ENCODE results near the gene KIAA0513.
A peak's percentile ranks its signal among the peaks of the same experiment; 100 is the strongest.

KIAA0513 gene

DNA sequence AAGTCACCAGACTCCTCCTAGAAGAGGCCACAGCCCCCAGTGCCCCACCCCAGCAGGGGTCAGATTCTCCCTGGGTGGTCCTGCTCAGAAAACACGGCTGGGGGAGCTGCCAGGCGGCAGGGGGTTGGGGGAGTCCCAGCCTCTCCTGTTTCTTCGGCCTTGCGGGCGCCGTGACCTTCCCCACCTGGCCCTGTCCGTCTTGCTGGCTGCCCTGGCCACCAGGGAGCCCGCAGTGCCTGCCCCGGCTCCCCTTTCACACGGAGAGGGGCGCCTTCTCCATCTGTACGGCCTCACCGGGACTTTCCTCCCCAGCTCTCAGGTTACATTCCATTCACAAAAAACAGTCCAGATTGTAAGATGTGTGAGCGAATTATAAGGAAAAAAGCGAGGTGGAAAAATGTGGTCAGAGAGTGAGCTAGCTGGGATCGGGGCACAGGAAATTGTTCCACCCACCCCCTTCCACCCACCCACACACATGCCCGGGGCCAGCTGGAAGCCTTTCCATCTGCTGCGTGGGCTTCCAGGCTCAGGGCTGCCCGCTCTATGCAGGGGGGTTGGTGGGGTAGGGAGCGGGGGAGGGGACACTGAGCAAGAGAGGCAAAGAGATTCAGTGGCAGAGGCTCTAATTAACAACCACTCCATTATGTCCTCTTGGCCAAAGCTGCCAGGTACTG lies 99.2 kb downstream of the KIAA0513 start:
- H3K36me3 Mint-ChIP-seq = no peaks in the 10 kb centered on the region
- ATAC-seq = no peak
- no peak for DNase-seq (ENCODE audit: low spot score in 2 of 2)
- peaks cover 11% of the 10 kb centered on the region for H3K4me1 Mint-ChIP-seq
- peak overlapping the region; percentile 56 for H3K27ac Mint-ChIP-seq
- no peaks in the 10 kb centered on the region for H3K9me3 Mint-ChIP-seq
- no peak overlapping the region for H3K4me3 Mint-ChIP-seq

DNA sequence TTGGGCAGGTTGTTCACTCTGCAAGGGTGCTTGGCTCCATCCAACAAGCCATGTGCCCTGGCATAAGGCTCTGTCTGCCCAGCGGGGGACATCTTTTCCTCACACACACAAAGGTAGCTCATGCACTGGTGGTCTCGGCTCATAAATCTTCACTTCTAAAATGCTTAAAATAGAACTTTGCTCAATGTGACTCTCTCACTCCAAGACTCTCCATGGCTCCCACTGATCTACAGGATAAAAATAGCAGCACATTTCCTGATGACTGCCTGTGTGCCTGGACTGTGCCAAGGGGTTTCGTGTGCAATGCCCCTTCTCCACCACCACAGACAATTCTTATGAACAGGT lies 99.8 kb downstream of the KIAA0513 start:
- Mint-ChIP-seq H3K4me1 (peaks cover 11% of the 10 kb centered on the region), H3K36me3 (no peaks in the 10 kb centered on the region), H3K9me3 (no peaks in the 10 kb centered on the region), H3K27ac (peak overlapping the region; percentile 56), H3K4me3 (no peak overlapping the region)
- no peak for DNase-seq (ENCODE audit: low spot score in 2 of 2)
- ATAC-seq = no peak

DNA sequence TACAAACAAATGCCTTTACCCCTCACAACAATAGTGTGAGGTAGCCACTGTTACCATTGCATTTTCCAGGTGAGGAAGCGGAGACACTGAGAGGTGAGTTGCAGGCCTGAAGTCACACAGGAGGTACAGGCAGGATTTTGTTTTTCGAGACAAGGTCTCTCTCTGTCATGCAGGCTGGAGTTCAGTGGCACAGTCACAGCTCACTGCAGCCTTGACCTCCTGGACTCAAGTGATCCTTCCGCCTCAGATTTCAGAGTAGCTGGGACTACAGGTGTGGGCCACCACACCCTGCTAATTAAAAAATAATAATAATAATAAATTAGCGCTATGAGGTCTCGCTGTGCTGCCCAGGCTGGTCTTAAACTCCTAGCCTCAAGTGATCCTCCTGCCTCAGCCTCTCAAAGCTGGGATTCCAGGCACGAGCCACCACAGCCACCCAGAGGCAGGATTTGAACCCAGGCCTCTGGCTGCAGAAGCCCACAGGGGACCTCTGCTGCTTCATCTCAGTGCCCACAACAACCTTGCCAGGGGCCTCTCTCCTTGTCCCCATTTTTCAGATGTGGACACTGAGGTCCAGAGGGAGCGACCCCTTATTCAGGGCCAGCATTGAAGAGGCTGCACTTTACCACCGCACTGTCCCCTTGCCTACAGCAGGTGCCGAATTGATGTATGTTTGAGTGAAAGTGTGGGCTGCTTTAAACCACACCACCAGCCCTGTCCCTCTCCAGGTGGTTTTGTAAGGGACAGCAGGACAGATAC lies 100.7 kb downstream of the KIAA0513 start:
- Mint-ChIP-seq H3K27ac (no peak overlapping the region), H3K4me3 (no peak overlapping the region), H3K4me1 (peaks cover 11% of the 10 kb centered on the region), H3K9me3 (no peaks in the 10 kb centered on the region), H3K36me3 (no peaks in the 10 kb centered on the region)
- ATAC-seq (no peak), DNase-seq (ENCODE audit: low spot score in 2 of 2) (no peak)

DNA sequence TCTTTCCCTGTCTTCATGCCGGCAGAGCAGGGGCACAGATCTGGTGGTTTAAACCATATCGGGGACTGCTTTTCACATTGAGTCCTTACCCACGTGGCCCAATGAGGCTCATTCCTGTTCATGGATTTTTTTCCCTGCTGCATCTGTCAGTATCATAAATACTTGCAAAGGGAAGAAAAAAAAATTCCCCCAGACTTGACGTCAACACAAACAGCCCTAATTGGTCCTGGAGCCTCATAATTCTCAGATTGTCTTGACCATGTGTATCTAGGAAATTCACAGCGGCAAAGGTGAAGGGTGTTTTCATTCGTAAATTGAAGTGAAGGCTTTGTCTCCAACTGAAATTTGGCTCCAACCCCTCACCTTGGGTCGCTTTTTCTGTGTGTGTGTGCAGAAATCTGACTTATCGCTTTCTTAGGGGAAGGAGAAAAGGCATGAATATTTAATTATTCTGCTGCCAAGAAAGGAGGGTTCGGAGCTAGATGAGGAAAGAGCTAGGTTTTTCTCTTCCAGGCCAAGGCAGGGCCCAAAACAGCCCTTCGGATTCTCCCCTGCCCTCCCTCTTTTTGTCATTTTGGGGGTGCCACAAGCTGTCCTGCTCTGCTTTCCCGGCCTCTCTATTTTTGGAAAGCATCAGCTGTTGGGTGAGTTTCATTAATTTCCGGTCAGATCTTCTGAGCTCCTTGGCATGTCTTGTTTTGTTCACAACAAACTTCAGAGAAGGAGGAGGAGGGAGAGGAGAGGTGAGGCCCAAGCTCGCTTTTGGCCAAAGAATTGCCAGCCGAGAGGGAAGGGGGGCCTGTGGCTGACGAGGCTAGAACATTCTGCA lies 102.5 kb downstream of the KIAA0513 start:
- Mint-ChIP-seq H3K36me3 (no peaks in the 10 kb centered on the region), H3K9me3 (no peaks in the 10 kb centered on the region), H3K4me1 (peaks cover 11% of the 10 kb centered on the region), H3K27ac (no peak overlapping the region), H3K4me3 (no peak overlapping the region)
- no peak for ATAC-seq
- DNase-seq (ENCODE audit: low spot score in 2 of 2) = no peak

DNA sequence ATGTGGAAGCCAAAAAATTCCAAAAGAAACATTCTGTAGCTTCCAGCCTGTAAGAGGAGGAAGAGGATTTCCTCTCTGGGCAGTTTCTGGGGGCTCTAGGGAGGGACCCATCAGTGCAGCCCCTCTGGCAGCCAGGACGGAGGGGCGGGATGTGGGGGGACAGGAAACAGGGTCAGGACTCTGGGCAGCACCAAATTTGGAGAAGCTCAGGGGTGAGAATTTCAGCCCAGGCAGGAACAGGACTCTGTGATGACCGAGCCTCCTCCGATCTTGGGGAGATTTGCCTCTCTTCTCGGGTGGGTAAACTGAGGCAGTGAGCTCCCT lies 103.1 kb downstream of the KIAA0513 start:
- DNase-seq (ENCODE audit: low spot score in 2 of 2) (no peak), ATAC-seq (no peak)
- no peaks in the 10 kb centered on the region for H3K36me3 Mint-ChIP-seq
- no peaks in the 10 kb centered on the region for H3K9me3 Mint-ChIP-seq
- H3K4me3 Mint-ChIP-seq = no peak overlapping the region
- H3K4me1 Mint-ChIP-seq = peaks cover 11% of the 10 kb centered on the region
- no peak overlapping the region for H3K27ac Mint-ChIP-seq

DNA sequence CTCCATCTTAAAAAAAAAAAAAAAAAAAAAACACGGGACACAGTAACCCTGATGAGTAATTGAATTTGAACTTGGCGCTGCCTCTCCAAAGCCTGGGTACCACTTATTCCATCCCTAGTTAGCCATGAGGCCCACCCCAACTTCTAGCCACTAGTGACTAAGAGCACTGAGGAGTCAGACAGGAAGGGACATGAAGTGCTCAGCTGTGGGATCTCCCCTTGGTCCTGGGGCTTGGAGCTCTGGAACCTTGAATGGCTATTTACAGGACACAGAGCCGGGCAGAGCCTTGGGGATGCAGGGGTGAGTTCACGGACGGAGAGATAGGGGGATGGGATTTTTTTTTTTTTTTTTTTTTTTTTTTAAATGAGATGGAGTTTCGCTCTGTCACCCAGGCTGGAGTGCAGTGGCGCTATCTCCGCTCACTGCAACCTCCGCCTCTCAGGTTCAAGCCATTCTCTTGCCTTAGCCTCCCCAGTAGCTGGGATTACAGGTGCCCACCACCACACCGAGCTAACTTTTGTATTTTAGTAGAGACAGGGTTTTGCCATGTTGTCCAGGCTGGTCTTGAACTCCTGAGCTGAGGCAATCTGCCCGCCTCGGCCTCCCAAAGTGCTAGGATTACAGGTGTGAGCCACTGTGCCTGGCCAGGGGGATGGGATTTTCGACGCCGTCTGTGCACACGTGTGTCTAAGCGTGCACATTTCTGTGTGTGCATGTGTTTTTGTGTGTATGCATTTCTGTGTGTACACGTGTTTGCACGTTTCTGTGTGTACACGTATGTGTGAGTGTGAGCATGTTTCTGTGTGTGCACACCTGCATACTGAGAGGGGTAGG lies 105.1 kb downstream of the KIAA0513 start:
- Mint-ChIP-seq H3K4me1 (peaks cover 14% of the 10 kb centered on the region), H3K9me3 (no peaks in the 10 kb centered on the region), H3K27ac (no peak overlapping the region), H3K4me3 (no peak overlapping the region), H3K36me3 (no peaks in the 10 kb centered on the region)
- ATAC-seq (no peak), DNase-seq (ENCODE audit: low spot score in 2 of 2) (no peak)

DNA sequence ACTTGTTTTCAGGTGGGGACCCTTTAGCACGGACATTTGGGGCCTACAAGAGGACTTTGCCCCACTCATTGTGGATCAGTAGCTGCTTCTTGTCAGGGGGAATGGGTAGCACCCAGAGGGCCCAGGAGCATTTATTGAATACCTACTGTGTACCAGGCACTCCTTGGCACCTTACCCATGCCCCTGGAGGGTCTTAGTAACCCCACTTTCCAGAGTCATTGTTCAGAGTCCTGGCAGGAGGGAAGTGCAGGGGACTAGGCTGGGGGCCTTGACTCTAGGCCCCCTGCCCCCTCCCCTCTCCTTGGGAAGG lies 105.7 kb downstream of the KIAA0513 start:
- Mint-ChIP-seq H3K4me1 (peaks cover 20% of the 10 kb centered on the region), H3K27ac (no peak overlapping the region), H3K9me3 (no peaks in the 10 kb centered on the region), H3K36me3 (no peaks in the 10 kb centered on the region), H3K4me3 (no peak overlapping the region)
- ATAC-seq (no peak), DNase-seq (ENCODE audit: low spot score in 2 of 2) (no peak)

DNA sequence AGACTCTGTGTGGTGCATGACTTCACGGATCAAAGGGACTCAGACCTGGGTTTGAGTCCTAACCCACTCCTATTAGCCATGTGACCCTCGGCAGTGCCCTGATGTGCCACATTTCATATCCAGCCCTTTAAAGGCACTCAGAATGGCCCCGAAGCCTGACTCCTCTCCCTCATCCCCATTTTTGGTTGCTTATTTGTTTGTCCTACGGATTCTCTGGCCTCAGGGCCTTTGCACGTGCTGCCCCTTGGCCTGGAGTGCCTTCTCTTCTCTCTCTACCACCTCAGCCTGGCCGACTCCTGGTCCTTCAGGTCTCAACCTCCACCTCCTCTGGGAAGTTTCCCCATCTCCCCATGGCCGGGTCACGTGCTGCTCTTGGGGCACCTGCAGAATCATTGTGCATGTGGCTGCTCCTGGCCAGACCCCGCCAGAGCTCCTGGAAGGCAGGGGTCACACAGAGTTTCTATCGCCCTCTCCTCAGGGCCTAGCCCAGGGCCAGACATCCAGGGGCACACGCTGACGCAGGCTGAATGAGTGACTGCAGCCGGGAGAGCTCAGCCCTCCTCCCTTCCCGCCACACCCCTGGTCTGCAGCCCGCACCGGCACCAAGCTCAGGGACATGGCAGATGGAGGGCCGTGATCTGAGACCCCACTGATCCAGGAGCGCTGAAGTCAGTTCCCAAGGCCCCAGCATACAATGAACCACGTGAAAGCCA lies 106.6 kb downstream of the KIAA0513 start:
- DNase-seq (ENCODE audit: low spot score in 2 of 2) (no peak), ATAC-seq (no peak)
- H3K9me3 Mint-ChIP-seq = no peaks in the 10 kb centered on the region
- H3K4me1 Mint-ChIP-seq = peaks cover 24% of the 10 kb centered on the region
- H3K36me3 Mint-ChIP-seq = no peaks in the 10 kb centered on the region
- H3K27ac Mint-ChIP-seq = no peak overlapping the region
- no peak overlapping the region for H3K4me3 Mint-ChIP-seq

DNA sequence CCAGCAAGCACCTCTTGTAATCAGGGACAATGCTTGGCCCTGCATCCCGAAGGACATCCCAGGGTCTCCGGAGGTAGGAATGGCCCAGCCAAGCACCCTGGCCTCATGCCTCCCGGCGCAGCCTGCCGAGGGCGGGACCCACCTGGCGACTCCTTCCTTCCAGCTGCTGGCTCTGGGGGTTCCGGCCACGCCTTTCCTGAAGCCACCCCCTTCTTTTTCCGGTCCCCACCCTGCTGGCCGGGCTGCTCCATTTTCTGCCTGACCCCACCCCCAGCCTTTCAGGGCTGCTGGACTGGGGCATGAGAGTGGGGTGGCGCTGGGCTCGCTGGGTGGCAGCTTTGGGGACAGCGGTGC lies 107.2 kb downstream of the KIAA0513 start:
- no peak for DNase-seq (ENCODE audit: low spot score in 2 of 2)
- no peaks in the 10 kb centered on the region for H3K36me3 Mint-ChIP-seq
- H3K27ac Mint-ChIP-seq = no peak overlapping the region
- H3K4me3 Mint-ChIP-seq = no peak overlapping the region
- peaks cover 24% of the 10 kb centered on the region for H3K4me1 Mint-ChIP-seq
- H3K9me3 Mint-ChIP-seq = no peaks in the 10 kb centered on the region
- ATAC-seq = no peak

DNA sequence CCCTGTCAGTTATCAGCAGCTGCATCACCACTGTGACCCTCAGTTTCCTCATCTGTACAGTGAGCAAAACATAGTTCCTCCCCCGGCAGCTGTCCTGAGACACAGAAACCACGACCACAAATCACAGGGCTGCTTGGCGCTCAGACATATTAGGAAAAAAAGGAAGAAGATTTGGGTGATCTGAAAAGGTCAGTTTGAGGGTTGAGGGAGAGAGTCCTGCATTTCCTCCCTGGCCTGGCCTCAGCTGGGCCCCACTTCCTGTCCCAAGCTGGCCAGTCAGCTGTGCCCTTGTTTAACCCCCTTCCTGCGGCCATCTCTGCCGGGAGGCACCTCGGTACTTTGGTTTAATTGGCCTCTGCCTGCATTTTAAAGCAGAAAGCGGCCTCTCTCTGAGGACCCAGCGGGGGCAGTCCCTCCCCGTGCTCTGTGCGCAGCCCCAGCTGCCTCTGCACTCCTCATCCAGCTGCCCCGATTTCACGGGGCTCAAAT lies 108.7 kb downstream of the KIAA0513 start:
- no peak overlapping the region for H3K4me3 Mint-ChIP-seq
- no peak overlapping the region for H3K27ac Mint-ChIP-seq
- no peaks in the 10 kb centered on the region for H3K9me3 Mint-ChIP-seq
- peaks cover 24% of the 10 kb centered on the region for H3K4me1 Mint-ChIP-seq
- DNase-seq (ENCODE audit: low spot score in 2 of 2) (no peak), ATAC-seq (no peak)
- no peaks in the 10 kb centered on the region for H3K36me3 Mint-ChIP-seq

DNA sequence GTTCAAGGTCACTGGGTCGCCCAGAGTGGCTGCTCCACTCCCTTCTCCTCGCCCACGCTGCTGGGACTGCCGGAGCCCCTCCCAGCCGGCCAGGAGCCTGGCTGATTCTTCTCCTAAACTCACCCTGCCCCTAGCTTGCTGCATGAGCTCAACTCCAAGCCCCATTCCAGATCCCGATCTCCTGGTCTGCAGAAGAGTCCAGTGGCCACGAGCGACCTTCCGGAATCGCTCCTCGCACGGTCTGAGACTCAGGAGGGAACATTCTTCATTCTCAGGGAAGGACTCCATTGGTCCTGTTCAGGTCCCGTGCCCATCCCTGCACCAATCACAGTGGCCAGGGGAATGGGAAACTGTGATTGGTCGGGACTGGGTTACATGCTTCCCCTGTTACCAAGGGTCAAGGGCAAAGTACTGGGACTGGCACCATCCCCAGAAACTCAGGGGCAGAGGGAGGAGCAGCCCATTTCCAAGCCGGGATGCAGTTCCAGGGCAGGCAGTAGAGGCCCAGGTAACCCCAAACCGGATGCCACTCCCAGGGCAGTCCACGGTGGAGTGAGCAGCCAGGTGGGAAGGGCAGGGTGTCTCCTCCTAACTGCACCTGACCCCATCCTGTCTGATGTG lies 109.2 kb downstream of the KIAA0513 start:
- no peak for ATAC-seq
- H3K9me3 Mint-ChIP-seq = no peaks in the 10 kb centered on the region
- no peaks in the 10 kb centered on the region for H3K36me3 Mint-ChIP-seq
- no peak for DNase-seq (ENCODE audit: low spot score in 2 of 2)
- no peak overlapping the region for H3K4me3 Mint-ChIP-seq
- H3K4me1 Mint-ChIP-seq = peaks cover 24% of the 10 kb centered on the region
- H3K27ac Mint-ChIP-seq = no peak overlapping the region

DNA sequence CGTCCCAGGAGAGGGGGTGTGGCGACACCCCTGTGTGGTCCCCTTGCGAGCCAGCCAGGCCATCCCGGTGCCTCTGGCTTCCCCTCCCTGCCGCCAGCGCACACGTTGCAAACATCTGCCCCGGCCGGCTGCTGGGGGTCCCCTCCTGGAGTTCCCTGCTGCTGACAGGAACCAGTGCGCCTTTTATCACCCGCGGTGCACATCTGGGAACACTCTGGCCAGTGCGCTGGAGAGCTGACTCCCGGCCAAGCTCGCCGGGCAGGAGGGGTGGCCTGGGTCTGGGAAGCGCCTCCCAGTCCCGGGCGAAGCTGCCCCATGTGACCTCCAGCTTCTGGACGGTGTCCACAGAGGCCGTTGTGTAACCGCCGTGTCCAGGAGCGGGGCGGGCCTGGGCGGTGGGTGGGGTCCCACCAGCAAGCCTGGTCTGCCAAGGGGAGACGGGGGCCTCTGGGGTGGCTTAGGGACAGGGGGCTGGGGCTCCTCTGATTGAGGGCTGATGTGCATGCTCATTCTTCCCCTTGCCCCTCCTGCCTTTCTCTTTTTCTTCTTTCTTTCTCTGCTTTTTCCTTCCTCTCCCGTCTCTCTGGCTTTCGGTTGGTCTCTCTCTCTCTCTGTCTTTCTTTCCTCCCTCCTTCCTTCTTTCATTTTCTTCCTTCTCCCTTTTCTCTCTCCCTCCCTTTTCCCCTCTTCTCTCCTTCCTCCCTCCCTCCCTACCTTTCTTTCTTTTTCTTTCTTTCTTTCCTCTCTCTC lies 109.9 kb downstream of the KIAA0513 start:
- Mint-ChIP-seq H3K27ac (no peak overlapping the region), H3K4me3 (no peak overlapping the region), H3K36me3 (no peaks in the 10 kb centered on the region), H3K4me1 (peaks cover 24% of the 10 kb centered on the region), H3K9me3 (no peaks in the 10 kb centered on the region)
- no peak for ATAC-seq
- no peak for DNase-seq (ENCODE audit: low spot score in 2 of 2)

DNA sequence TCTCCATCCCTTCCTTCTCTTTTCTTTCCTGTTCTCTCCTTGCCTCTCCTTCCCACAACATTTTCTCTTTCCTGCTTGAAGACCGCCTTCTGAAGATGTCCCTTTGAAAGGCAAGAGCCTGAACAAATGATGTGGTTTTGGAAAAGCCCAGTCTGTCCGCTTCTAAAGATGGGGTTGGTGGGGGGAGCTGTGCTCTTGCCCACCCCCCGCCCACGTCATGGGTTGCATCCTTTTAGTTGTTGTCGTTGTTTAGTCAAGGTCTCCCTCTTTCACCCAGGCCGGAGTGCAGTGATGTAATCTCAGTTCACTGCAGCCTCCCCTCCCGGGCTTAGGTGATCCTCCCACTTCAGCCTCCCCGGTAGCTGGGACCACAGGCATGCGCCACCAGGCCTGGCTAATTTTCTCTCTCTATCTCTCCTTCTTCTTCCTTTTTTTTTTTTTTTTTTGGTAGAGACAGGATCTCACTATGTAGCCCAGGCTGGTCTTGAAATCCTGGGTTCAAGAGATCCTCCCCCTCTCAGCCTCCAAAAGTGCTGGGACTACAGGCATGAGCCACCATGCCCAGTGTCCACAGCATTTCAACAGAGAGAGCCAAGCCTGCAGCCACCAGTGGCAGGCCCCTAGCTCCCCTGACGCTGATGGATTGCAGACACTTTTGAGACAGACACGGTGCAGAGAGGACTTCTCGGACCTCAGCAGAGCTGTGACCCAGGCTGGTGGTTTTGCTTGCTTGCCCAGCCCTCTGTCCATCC lies 110.7 kb downstream of the KIAA0513 start:
- DNase-seq (ENCODE audit: low spot score in 2 of 2) (no peak), ATAC-seq (no peak)
- Mint-ChIP-seq H3K27ac (no peak overlapping the region), H3K36me3 (no peaks in the 10 kb centered on the region), H3K9me3 (no peaks in the 10 kb centered on the region), H3K4me1 (peaks cover 24% of the 10 kb centered on the region), H3K4me3 (no peak overlapping the region)
